ENCODE data around the gene GPR150. TPM values are rescaled to one million over a fixed set of nuclear protein-coding genes. Genes with fewer than 3 reads are reported as not detected.

GPR150 gene
- total and polyA plus RNA-seq, 2 of the 13 experiments (the other 11 are each of a cell fraction or from before 2014, with no cell fraction given): 0.03 TPM; not detected in 1

- ChIA-PET POLR2A (no interaction called here), CTCF (ENCODE audit: low intra/inter-chr PET ratio, low total read pairs) (no interaction called here)
- H2AFZ ChIP-seq (ENCODE audit: low read length): no peak overlapping the region
- H3K36me3 ChIP-seq (replicated peaks in 1 of 2; ENCODE audit: control insufficient read depth in 1 of 2, insufficient read depth in 2 of 2, low read length in 2 of 2): no peaks in the 10 kb centered on the region
- H3K4me3 ChIP-seq (replicated peaks in 1 of 3; ENCODE audit: insufficient read depth in 1 of 3, low read depth in 2 of 3, low read length in 3 of 3): no peak overlapping the region
- no TSS peak for BruUV-seq (replicated peaks)
- in situ Hi-C loops (cut with HindIII; ENCODE audit: extremely low pct_ligation_motif_present, low pct_unique_long_range_greater_than_20kb) (no loop called here), intact Hi-C loops (cut with micrococcal nuclease; ENCODE audit: unreplicated experiment) (no loop called here)
- H3K27me3 ChIP-seq (ENCODE audit: control insufficient read depth in 1 of 2, insufficient read depth in 2 of 2, low read length in 2 of 2): no peaks in the 10 kb centered on the region
- no peaks in the 10 kb centered on the region for H3K9me3 ChIP-seq (ENCODE audit: low read length)
- no peak overlapping the region for H3K4me2 ChIP-seq (ENCODE audit: low read depth, low read length)
- 35% methylated on average over 2 of the region's 2 CpGs for WGBS (ENCODE audit: low lambda C conversion rate)
- no peak for DNase-seq (ENCODE audit: low spot score)
- H4K20me1 ChIP-seq (ENCODE audit: insufficient read depth, low read length): no peaks in the 10 kb centered on the region
- ATAC-seq: no peak
- no peak overlapping the region for H3K9ac ChIP-seq (ENCODE audit: insufficient read depth, low read depth, low read length)
- no peak overlapping the region for H3K27ac ChIP-seq (ENCODE audit: extremely low read length, insufficient read depth, low read length)
- H3K79me2 ChIP-seq (ENCODE audit: insufficient read depth, low read length): no peaks in the 10 kb centered on the region
- TF ChIP-seq, protein P1, sequence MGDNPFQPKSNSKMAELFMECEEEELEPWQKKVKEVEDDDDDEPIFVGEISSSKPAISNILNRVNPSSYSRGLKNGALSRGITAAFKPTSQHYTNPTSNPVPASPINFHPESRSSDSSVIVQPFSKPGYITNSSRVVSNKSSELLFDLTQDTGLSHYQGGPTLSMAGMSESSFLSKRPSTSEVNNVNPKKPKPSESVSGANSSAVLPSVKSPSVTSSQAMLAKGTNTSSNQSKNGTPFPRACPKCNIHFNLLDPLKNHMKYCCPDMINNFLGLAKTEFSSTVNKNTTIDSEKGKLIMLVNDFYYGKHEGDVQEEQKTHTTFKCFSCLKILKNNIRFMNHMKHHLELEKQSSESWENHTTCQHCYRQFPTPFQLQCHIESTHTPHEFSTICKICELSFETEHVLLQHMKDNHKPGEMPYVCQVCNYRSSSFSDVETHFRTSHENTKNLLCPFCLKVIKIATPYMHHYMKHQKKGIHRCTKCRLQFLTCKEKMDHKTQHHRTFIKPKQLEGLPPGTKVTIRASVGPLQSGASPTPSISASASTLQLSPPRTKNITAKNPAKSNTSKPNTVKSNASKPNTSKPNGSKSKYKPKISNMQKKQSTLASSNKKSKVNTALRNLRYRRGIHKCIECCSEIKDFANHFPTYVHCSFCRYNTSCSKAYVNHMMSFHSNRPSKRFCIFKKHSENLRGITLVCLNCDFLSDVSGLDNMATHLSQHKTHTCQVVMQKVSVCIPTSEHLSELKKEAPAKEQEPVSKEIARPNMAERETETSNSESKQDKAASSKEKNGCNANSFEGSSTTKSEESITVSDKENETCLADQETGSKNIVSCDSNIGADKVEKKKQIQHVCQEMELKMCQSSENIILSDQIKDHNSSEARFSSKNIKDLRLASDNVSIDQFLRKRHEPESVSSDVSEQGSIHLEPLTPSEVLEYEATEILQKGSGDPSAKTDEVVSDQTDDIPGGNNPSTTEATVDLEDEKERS (CRISPR knock-in tag; IDR thresholded peaks at IDR 0.05): no peak
- TF ChIP-seq, protein P2, sequence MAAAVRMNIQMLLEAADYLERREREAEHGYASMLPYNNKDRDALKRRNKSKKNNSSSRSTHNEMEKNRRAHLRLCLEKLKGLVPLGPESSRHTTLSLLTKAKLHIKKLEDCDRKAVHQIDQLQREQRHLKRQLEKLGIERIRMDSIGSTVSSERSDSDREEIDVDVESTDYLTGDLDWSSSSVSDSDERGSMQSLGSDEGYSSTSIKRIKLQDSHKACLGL (CRISPR knock-in tag; IDR thresholded peaks at IDR 0.05): no peak
- TF ChIP-seq SMC3 (IDR thresholded peaks at IDR 0.05; ENCODE audit: low read length) (no peak), KLF16 (CRISPR knock-in tag; IDR thresholded peaks at IDR 0.05) (no peak)
- H3K4me1 ChIP-seq (ENCODE audit: insufficient read depth, low read length): peaks cover 6% of the 10 kb centered on the region; the same call in 1 of the 2 replicates
- no peak for FAIRE-seq
Measured at GRCh38 chr5:95660060-95660459, 40.2 kb downstream of the GPR150 start.

GRCh38 chr5:95662946-95663345, 43.1 kb downstream of the GPR150 start:
- Histone ChIP-seq H3K4me1 (ENCODE audit: insufficient read depth, low read length) (peaks cover 6% of the 10 kb centered on the region; the same call in 1 of the 2 replicates), H2AFZ (ENCODE audit: low read length) (no peak overlapping the region), H3K79me2 (ENCODE audit: insufficient read depth, low read length) (no peaks in the 10 kb centered on the region), H3K4me2 (ENCODE audit: low read depth, low read length) (no peak overlapping the region), H3K4me3 (replicated peaks in 1 of 3; ENCODE audit: insufficient read depth in 1 of 3, low read depth in 2 of 3, low read length in 3 of 3) (no peak overlapping the region), H4K20me1 (ENCODE audit: insufficient read depth, low read length) (no peaks in the 10 kb centered on the region), H3K27me3 (ENCODE audit: control insufficient read depth in 1 of 2, insufficient read depth in 2 of 2, low read length in 2 of 2) (no peaks in the 10 kb centered on the region), H3K9ac (ENCODE audit: insufficient read depth, low read depth, low read length) (no peak overlapping the region), H3K9me3 (ENCODE audit: low read length) (no peaks in the 10 kb centered on the region), H3K36me3 (replicated peaks in 1 of 2; ENCODE audit: control insufficient read depth in 1 of 2, insufficient read depth in 2 of 2, low read length in 2 of 2) (no peaks in the 10 kb centered on the region), H3K27ac (ENCODE audit: extremely low read length, insufficient read depth, low read length) (no peak overlapping the region)
- FAIRE-seq (no peak), DNase-seq (ENCODE audit: low spot score) (no peak), ATAC-seq (no peak)
- no TSS peak for BruUV-seq (replicated peaks)
- in situ Hi-C loops (cut with HindIII; ENCODE audit: extremely low pct_ligation_motif_present, low pct_unique_long_range_greater_than_20kb) (no loop called here), intact Hi-C loops (cut with micrococcal nuclease; ENCODE audit: unreplicated experiment) (loop anchor here (2.0 kb wide), 1 partner anchor 30 kb away; no protein-coding TSS in a partner anchor)
- ChIA-PET POLR2A (no interaction called here), CTCF (ENCODE audit: low intra/inter-chr PET ratio, low total read pairs) (interaction anchor here (1.9 kb wide), 1 partner anchor 184 kb away, joined by 10 read pairs; no protein-coding TSS in a partner anchor)
- no peak for TF ChIP-seq ERF (CRISPR knock-in tag; IDR thresholded peaks at IDR 0.05)
- TF ChIP-seq JUNB (CRISPR knock-in tag; IDR thresholded peaks at IDR 0.05; ENCODE audit: borderline replicate concordance): no peak
- TF ChIP-seq HNRNPUL1 (IDR thresholded peaks at IDR 0.05; ENCODE audit: low read depth, low read length): no peak
- TF ChIP-seq ZNF263 (CRISPR knock-in tag; IDR thresholded peaks at IDR 0.05): no peak
- no peak for TF ChIP-seq RFXANK (CRISPR knock-in tag; IDR thresholded peaks at IDR 0.05)
- TF ChIP-seq HOXA9 (CRISPR knock-in tag; IDR thresholded peaks at IDR 0.05; ENCODE audit: borderline replicate concordance): no peak
- TF ChIP-seq LCORL (IDR thresholded peaks at IDR 0.05): no peak
- TF ChIP-seq LCORL (CRISPR knock-in tag; IDR thresholded peaks at IDR 0.05): no peak
- TF ChIP-seq, protein P3, sequence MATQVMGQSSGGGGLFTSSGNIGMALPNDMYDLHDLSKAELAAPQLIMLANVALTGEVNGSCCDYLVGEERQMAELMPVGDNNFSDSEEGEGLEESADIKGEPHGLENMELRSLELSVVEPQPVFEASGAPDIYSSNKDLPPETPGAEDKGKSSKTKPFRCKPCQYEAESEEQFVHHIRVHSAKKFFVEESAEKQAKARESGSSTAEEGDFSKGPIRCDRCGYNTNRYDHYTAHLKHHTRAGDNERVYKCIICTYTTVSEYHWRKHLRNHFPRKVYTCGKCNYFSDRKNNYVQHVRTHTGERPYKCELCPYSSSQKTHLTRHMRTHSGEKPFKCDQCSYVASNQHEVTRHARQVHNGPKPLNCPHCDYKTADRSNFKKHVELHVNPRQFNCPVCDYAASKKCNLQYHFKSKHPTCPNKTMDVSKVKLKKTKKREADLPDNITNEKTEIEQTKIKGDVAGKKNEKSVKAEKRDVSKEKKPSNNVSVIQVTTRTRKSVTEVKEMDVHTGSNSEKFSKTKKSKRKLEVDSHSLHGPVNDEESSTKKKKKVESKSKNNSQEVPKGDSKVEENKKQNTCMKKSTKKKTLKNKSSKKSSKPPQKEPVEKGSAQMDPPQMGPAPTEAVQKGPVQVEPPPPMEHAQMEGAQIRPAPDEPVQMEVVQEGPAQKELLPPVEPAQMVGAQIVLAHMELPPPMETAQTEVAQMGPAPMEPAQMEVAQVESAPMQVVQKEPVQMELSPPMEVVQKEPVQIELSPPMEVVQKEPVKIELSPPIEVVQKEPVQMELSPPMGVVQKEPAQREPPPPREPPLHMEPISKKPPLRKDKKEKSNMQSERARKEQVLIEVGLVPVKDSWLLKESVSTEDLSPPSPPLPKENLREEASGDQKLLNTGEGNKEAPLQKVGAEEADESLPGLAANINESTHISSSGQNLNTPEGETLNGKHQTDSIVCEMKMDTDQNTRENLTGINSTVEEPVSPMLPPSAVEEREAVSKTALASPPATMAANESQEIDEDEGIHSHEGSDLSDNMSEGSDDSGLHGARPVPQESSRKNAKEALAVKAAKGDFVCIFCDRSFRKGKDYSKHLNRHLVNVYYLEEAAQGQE (IDR thresholded peaks at IDR 0.05; ENCODE audit: borderline replicate concordance in 1 of 2, low read depth in 1 of 2, low read length in 2 of 2): no peak
